Ovary (tissue), 9 donors: ENCODE results near the gene NUP85. TPM values are rescaled to one million over a fixed set of nuclear protein-coding genes. Genes with fewer than 3 reads are reported as not detected.
A peak's percentile ranks its signal among the peaks of the same experiment; 100 is the strongest.
"Not testable (repeated sequence)": the region's sequence is repeated elsewhere in the genome, so short reads cannot be mapped to it uniquely, and the experiment has no call there.

ENCODE experiments used
- DNase-seq, 5 donors: peaks; one replicate each; pipeline ENCODE4 v3.0.0-alpha.2; 2019 to 2020
- H3K27ac ChIP-seq, 2 donors: fragments of 200-600 bp; one replicate each; pipeline versions ENCODE4 v1.5.1 to v1.8.0; 2019 to 2022
- H3K27me3 ChIP-seq: fragments of 200-600 bp; one replicate; pipeline ENCODE4 v1.8.0; 2022
- H3K36me3 ChIP-seq: fragments of 200-600 bp; sonication (generic); one replicate; pipeline ENCODE4 v1.5.1; 2019
- H3K4me1 ChIP-seq: one replicate; pipeline ENCODE4 v1.8.1; 2013; ENCODE audit warnings: mild to moderate bottlenecking, moderate library complexity; ENCODE audit not compliant: insufficient read depth
- H3K4me3 ChIP-seq: fragments of 200-600 bp; sonication (generic); one replicate; pipeline ENCODE4 v1.5.1; 2017
- H3K9me3 ChIP-seq, 2 donors: fragments of 200-600 bp in 1 of 2; sonication (generic) in 1 of 2; one replicate each; pipeline versions ENCODE4 v1.5.1 to v1.8.1; 2013 to 2019; ENCODE audit warnings: mild to moderate bottlenecking in 1 of 2, moderate library complexity in 1 of 2
- EP300 ChIP-seq: sonication (generic); formaldehyde crosslinking; IDR thresholded peaks from one replicate; pipeline ENCODE4 v1.6.1; 2017; ENCODE audit warnings: antibody characterized with exemption
- POLR2A ChIP-seq: fragments of 450-650 bp; IDR thresholded peaks from one replicate; pipeline ENCODE4 v1.6.1; 2017; ENCODE audit warnings: antibody characterized with exemption, mild to moderate bottlenecking, moderate library complexity
- WGBS, 3 donors: extraction: QIAGEN DNeasy Blood & Tissue Kit in 1 of 3; methylation state at CpG; one replicate each; pipeline versions ENCODE4 v1.1.5 to v1.1.7; 2013 to 2017; 5-methylcytosine and 5-hydroxymethylcytosine counted together
- intact Hi-C, 4 donors: fragments of 100-400 bp; cut with DNase I; formaldehyde crosslinking; loops; one replicate each; pipeline versions ENCODE4 v1.11.0 to v1.15.1; 2022 to 2023
- polyA plus RNA-seq, 2 donors: library from polyadenylated mRNA; stranded (reverse); fragments of 200-250 nt in 1 of 2; fragments of 350-450 nt in 1 of 2; fragmentation: Illumina TruSeq in 1 of 2; extraction: RNeasy Lipid Tissue Mini Kit (QIAGEN cat#74804) in 1 of 2; gene quantifications; one replicate each; pipeline ENCODE4 v1.2.3, GENCODE V29; 2013 to 2014
- total RNA-seq, 7 donors: library from RNA; depleted of rRNA in 2 of 7; stranded (reverse); fragments of >200 nt in 2 of 7; fragmentation: NEBNext Ultra II Directional in 3 of 7; extraction: Animal tissue kit (Norgen Biotek cat#: 25700) in 3 of 7; gene quantifications; one replicate each; pipeline versions ENCODE4 v1.1.0 to v1.2.4, GENCODE V29; 2016 to 2023
- TF ChIP-seq, protein P1 (sequence below), 3 donors: fragments of 450-650 bp in 2 of 3; fragments of 200-600 bp in 1 of 3; IDR thresholded peaks; one replicate each; pipeline versions ENCODE4 v1.5.1 to v1.8.0; 2016 to 2022; ENCODE audit warnings: antibody characterized with exemption in 3 of 3, mild to moderate bottlenecking in 1 of 3
- donor health status: DM: no; HTN: no; CAD: no; lungs with moderate emphysema.
- donor health status: DM: no; HTN: no; CAD: no.
- donor health status: Bipolar disorder and iron deficiency.
- donor health status: DM: yes; HTN: yes; CAD: no.
- donor health status: DM: no; HTN: no; CAD: no.
- donor health status: DM: yes; HTN: yes; CAD: no.

The NUP85 gene
- total and polyA plus RNA-seq, 9 donors, result 23.4 to 82.2 (median 50.8) TPM

DNA sequence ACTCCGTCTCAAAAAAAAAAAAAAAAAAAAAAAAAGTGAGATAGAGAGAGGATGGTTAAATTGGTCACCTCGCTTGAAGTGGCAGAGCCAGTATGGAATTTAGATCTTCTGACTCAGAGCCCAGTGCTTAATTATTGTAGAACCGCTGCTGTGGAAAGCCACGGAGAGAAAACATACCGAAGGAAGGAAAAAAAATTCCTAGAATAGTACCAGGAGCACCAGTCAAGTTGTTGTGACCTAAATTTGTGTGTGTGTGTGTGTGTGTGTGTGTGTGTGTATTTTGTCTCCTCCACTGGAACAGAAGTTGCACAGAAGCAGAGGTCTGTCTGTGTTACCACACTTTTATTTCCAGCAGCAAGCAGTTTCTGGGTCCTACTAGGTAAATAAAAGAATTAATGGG lies 10.6 kb upstream of the NUP85 start:
- H3K9me3 ChIP-seq, result no peaks in the 10 kb centered on the region
- H3K36me3 ChIP-seq, result no peaks in the 10 kb centered on the region
- no peaks in the 10 kb centered on the region for H3K4me1 ChIP-seq
- intact Hi-C loops, result loop anchor here in 1 of 4 donors (10.0 kb wide), 1 partner anchor 130 kb away; no protein-coding TSS in a partner anchor
- TF ChIP-seq POLR2A (no peak), EP300 (no peak)
- TF ChIP-seq, protein P1, sequence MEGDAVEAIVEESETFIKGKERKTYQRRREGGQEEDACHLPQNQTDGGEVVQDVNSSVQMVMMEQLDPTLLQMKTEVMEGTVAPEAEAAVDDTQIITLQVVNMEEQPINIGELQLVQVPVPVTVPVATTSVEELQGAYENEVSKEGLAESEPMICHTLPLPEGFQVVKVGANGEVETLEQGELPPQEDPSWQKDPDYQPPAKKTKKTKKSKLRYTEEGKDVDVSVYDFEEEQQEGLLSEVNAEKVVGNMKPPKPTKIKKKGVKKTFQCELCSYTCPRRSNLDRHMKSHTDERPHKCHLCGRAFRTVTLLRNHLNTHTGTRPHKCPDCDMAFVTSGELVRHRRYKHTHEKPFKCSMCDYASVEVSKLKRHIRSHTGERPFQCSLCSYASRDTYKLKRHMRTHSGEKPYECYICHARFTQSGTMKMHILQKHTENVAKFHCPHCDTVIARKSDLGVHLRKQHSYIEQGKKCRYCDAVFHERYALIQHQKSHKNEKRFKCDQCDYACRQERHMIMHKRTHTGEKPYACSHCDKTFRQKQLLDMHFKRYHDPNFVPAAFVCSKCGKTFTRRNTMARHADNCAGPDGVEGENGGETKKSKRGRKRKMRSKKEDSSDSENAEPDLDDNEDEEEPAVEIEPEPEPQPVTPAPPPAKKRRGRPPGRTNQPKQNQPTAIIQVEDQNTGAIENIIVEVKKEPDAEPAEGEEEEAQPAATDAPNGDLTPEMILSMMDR (IDR thresholded peaks at IDR 0.05), result no peak
- no peak overlapping the region for H3K27ac ChIP-seq
- WGBS, 3 donors, result 69 to 76% (median 70%) methylated on average over 4 of the region's 5 CpGs
- no peaks in the 10 kb centered on the region for H3K27me3 ChIP-seq
- H3K4me3 ChIP-seq, result no peak overlapping the region
- no peak for DNase-seq

DNA sequence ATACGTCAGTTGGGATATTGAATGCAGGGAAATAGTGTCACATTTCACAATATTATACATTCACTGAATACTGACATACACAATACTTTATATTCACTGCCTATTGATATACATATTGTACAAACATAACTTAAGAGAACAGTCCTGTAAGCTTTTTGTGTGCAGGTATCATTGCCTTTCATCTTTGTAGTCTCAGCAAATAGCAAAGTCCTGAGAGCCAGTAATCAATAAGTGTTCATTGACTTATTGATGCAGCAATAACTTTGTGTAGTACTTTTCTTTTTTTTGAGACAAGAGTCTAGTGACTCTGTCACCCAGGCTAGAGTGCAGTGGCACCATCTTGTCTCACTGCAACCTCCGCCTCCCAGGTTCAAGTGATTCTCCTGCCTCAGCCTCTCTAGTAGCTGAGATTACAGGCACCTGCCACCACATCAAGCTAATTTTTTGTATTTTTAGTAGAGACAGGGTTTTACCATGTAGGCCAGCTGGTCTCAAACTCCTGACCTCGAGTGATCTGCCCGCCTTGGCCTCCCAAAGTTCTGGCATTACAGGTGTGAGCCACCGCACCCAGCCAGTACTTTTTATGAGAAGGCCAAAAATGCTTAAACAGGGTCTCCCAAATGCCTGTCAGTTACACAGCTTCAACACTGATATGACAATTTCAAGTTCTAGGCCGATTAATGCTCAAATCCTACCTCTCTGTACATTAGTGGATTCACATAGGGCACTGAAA lies 5.4 kb upstream of the NUP85 start:
- Histone ChIP-seq H3K27me3 (no peaks in the 10 kb centered on the region), H3K9me3 (no peaks in the 10 kb centered on the region), H3K4me3 (no peak overlapping the region), H3K27ac (no peak overlapping the region), H3K4me1 (peaks cover 4% of the 10 kb centered on the region), H3K36me3 (no peaks in the 10 kb centered on the region)
- 87 to 94% (median 93%) methylated on average over 6 of the region's 6 CpGs for WGBS, 3 donors
- TF ChIP-seq EP300 (no peak), POLR2A (no peak)
- TF ChIP-seq, protein P1 (IDR thresholded peaks at IDR 0.05), result no peak
- DNase-seq, result no peak
- intact Hi-C loops, result loop anchor here (5.0 to 10.0 kb wide), 5 partner anchors 85 to 238 kb away; no protein-coding TSS in a partner anchor

GRCh38 chr17:75205793-75206163 lies 299 bp downstream of the NUP85 start:
- WGBS, 3 donors, result 0 to 1% (median 0%) methylated on average over 22 of the region's 22 CpGs
- Histone ChIP-seq H3K27ac (peak overlapping the region; percentile 76 to 95), H3K27me3 (no peaks in the 10 kb centered on the region), H3K9me3 (no peaks in the 10 kb centered on the region), H3K4me3 (peak overlapping the region; percentile 87), H3K36me3 (no peaks in the 10 kb centered on the region), H3K4me1 (peaks cover 4% of the 10 kb centered on the region)
- intact Hi-C loops, result loop anchor here in 3 of 4 donors (10.0 kb wide), 3 partner anchors 91 to 241 kb away; no protein-coding TSS in a partner anchor
- no peak for TF ChIP-seq POLR2A
- no peak for TF ChIP-seq EP300
- TF ChIP-seq, protein P1 (IDR thresholded peaks at IDR 0.05), result no peak
- no peak for DNase-seq

DNA sequence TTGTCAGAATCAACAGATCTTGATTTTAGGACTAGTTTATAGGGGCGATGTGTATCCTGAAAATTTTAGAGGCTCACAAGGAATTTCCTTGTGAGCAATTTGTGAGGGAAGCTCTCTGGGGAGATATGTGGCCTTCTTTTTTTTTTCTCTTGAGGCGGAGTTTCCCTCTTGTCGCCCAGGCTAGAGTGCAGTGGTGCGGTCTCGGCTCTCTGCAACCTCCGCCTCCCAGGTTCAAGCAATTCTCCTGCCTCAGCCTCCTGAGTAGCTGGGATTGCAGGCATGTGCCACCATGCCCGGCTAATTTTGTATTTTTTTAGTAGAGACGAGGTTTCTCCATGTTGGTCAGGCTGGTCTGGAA lies 1.6 kb downstream of the NUP85 start:
- H3K4me3 ChIP-seq, H3K9me3 ChIP-seq, H3K4me1 ChIP-seq, H3K36me3 ChIP-seq, H3K27me3 ChIP-seq, DNase-seq, H3K27ac ChIP-seq: not testable (repeated sequence)
- WGBS, 3 donors, result 82 to 83% (median 82%) methylated on average over 8 of the region's 8 CpGs
- intact Hi-C loops, result loop anchor here in 3 of 4 donors (10.0 kb wide), 3 partner anchors 92 to 242 kb away; no protein-coding TSS in a partner anchor

DNA sequence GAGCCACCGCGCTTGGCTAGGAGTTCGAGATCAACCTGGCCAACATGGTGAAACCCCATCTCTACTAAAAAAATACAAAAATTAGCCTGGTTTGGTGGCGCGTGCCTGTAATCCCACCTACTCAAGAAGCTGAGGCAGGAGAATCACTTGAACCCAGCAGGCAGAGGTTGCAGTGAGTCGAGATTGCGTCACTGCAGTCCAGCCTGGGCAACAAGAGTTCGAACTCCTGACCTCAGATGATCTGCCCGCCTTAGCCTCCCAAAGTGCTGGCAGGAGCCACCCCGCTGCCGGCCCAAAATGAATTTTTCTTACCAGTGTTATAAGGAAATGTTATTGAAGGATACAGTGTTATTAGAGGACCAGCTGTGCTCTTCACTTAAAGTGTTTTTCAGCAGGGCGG lies 2.3 kb downstream of the NUP85 start:
- no peak overlapping the region for H3K27ac ChIP-seq
- TF ChIP-seq POLR2A (no peak), EP300 (no peak)
- no peak overlapping the region for H3K4me3 ChIP-seq
- H3K9me3 ChIP-seq, result no peaks in the 10 kb centered on the region
- DNase-seq, result no peak
- WGBS, 3 donors, result 83 to 85% (median 84%) methylated on average over 12 of the region's 12 CpGs
- H3K36me3 ChIP-seq, result no peaks in the 10 kb centered on the region
- peaks cover 2% of the 10 kb centered on the region for H3K4me1 ChIP-seq
- intact Hi-C loops, result loop anchor here in 3 of 4 donors (10.0 kb wide), 3 partner anchors 93 to 243 kb away; no protein-coding TSS in a partner anchor
- no peaks in the 10 kb centered on the region for H3K27me3 ChIP-seq
